HL-60/S4 treated with phorbol 12-myristate 13-acetate at 8.2 ng/mL for 4 days and 3 days (cell line): ENCODE data around the gene NR1H4.
"Not testable (repeated sequence)": the region's sequence is repeated elsewhere in the genome, so short reads cannot be mapped to it uniquely, and the experiment has no call there.

Experiments used
- in situ Hi-C: fragments of 300-500 bp; cut with MboI; formaldehyde crosslinking; loops from 2 replicates; pipeline ENCODE4 v1.15.0; 2022; ENCODE audit warnings: low sequenced_read_pairs

NR1H4 gene

GRCh38 chr12:100565987-100566545 is 92.4 kb downstream of the NR1H4 start:
- in situ Hi-C loops, result no loop called here

DNA sequence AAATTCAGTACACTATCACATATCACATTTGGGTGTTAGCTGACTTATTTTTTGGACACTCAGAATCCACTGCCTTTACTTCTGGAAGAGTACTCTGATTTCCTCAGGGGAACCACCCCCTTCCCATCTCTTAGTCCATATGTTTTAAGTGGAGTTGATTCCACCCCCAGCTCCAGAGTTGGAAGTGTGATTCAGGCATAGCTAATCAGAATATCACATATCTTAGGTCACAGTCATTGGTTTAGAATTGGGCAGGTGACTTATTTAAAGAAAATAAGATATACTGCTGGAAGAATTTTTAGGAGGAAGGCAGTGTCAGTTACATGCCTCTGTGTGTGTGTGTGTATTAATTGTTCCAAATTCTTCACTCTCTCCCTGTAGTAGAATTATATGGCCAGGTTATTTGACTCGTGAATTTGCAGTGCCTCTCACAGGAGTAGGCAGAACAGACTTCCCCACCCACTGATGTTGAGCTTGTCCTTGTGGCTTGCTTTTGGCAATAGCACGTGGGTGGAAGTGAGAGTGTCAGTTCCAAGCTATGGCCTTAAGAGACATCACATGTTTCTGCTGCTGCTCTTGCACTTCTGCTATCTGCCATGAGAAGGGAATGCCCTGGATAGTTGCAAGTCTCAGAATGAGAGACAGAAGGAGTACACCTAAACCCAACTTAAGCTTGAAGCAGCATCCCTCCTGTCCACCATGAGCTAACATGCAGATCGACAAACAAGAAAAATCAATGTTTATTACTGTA is 93.4 kb downstream of the NR1H4 start:
- in situ Hi-C loops, result no loop called here

DNA sequence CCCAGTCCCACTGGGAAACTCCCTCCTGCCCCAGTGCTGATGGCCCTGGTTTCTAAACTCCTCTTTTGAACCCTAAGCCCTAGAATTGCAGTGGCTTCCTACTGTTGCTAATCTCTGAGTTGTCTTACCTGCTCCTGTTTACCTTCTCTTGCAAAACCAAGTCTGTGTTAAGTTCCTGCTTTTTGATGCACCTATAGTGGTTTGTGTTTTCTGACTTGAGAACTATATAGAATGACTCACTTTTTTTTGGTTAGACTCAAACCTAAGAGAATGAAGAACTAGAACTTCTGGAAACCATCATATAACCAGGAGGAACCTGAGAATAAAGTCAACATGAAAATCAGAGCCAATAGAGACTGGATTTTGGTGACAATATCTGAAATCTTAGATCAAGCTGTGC is 94.3 kb downstream of the NR1H4 start:
- in situ Hi-C loops, result no loop called here

- in situ Hi-C loops, result no loop called here
Observed at GRCh38 chr12:100572184-100572583, 98.5 kb downstream of the NR1H4 start.

DNA sequence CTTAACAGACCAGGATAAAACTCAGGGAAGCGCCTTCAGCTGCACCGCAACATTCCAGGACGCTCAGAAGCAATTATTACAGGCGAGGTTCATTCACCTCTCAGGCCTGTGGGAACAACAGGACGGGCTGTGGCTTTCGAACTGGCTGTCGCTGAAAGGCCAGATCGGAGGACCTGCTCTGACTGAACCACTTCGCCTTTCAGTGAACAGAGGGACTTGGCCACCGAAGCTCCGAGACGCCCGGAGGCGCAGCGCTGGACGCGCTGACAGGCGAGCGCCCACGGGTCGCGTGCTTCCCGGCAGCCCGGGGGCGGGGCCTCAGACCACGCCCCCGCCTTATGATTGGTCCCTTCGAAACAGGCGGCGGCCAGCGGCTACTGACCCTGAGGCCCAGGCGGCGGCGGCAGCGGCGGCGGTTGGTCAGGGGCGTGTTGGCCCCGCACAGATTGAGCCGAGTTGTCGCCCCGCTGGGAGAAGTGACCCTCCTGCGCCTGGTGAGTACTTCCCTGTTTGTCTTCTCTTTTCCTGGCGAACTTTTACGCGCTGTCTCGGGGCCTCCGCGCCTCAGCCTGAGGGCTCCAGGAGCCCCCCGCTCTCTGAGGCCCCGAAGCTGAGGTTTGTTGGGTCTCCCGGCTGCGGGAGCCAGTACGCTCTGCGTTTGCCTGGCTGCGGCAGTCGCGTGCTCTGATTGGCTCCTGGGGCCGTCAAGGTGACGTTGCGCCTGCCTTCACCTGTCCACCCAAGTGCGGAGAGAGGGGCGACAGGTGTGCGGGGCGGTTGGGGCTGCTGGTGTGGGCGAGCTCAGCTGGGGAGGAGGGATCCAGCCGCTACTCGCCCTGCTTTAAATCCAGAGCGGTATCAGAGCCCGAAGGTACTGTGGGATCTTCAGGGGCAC is 99.9 kb downstream of the NR1H4 start, which contains the start of gene GAS2L3:
Gene GAS2L3 (plus strand): TSS at position 393 of the 895 bp plus-strand sequence. CDS start 21,221 bp downstream, outside the sequence.
- in situ Hi-C loops, result no loop called here

- in situ Hi-C loops, result no loop called here
Observed at GRCh38 chr12:100574187-100575074, 100.8 kb downstream of the NR1H4 start.

- in situ Hi-C loops, result no loop called here
Observed at GRCh38 chr12:100576331-100577036, 102.8 kb downstream of the NR1H4 start.

DNA sequence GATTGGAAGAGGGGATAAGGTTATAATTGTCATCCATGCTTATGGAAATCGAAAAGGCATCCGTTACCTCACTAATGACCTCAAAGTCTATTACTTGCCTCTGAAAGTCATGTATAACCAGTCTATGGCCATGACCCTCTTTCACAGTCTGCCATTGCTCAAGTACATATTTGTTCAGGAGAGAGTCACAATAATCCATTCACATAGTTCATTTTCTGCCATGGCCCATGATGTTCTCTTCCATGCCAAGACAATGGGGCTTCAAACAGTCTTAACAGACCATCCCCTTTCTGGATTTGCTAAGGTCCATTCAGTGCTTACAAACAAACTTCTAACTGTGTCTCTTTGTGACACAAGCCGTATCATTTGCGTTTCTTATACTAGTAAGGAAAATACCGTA is 105.3 kb downstream of the NR1H4 start:
- in situ Hi-C loops, result no loop called here

DNA sequence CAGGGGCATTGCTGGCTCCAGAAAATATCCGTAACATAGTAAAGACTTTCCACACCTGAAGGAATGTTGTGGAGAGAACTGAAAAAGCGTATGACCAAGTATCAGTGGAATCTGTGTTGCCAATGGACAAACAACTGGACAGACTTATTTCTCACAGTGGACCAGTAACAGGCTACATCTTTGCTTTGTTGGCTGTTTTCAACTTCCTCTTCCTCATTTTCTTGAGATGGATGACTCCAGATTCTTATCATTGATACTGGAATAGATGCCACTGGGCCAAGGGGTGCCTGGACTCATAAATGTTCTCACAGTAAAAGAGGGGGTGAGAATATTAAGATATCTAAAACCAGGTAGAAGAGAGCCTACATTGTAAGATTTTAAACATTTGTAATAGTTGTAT is 106.2 kb downstream of the NR1H4 start:
- in situ Hi-C loops, result no loop called here

DNA sequence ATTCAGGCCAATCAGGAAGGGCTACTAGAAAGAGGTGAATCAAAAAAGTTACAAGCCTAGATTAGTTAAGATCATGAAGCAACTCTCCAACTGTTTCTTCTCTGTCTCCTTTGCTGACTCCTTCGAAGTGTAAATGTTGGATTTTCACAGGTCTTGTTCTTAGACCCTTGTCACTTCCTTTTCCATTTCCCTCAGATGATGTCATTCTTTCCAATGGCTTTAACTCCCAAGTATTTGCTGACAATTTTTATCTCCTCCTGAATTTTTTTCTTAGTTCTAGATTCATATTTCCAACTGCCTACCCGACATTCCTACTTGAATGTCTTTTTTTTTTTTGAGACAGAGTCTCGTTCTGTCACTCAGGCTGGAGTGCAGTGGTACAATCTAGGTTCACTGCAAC is 110.6 kb downstream of the NR1H4 start:
- in situ Hi-C loops, result no loop called here

DNA sequence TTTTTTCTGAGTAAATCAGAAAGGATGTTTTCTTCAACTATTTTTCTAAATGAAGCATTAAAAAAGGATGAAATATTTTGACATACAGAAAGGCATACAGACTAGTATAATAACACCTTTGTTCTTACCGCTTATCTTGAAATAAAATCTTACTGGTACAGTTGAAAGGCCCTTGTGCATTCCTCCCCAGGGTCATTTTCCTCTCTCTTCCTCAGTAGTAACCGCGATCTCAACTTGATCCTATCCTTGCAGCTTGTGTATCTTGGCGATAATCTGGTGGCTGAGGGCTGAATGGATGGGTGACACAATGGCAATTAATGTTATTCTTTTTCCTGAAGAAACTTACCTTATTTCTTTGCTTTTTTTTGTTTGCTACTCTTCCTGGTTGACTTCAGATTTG is 118.3 kb downstream of the NR1H4 start:
- in situ Hi-C loops, result no loop called here

- in situ Hi-C loops, result no loop called here
Observed at GRCh38 chr12:100593490-100593889, 119.8 kb downstream of the NR1H4 start.

DNA sequence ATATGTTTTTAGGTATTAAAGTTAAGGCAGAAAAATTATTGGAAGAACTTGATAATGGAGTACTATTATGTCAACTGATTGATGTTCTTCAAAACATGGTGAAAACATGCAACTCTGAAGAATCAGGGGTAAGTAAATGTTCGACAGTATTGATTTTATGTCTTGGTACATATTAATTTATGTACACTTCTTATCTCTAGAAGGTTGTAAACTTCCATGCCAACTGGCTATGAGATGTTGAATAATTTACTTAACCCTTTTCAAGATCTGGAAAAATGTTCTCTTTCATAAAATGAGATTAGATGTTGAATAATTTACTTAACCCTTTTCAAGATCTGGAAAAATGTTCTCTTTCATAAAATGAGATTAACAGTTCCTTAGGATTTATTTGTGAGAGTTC is 128.0 kb downstream of the NR1H4 start:
- in situ Hi-C loops, result no loop called here

- in situ Hi-C loops, result not testable (repeated sequence)
Observed at GRCh38 chr12:100602997-100603396, 129.3 kb downstream of the NR1H4 start.

DNA sequence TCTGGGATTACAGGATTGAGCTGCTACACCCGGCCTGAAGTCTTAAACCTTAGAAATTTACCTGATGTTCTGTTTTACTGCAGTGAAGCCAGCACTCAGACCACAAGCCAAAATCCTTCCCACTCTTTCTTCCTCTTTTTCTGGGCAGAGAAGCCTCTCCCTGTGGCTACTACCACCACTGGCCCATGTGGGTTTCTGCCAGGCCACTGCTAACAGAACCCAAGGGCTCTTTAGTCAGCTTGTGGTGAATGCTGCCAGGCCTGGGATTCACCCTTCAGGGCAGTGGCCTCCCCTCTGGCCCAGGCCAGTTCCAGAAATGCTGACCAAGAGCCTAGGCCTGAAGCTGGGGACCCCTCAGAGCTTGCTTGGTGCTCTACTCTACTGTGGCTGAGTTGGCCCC is 135.1 kb downstream of the NR1H4 start:
- in situ Hi-C loops, result no loop called here

DNA sequence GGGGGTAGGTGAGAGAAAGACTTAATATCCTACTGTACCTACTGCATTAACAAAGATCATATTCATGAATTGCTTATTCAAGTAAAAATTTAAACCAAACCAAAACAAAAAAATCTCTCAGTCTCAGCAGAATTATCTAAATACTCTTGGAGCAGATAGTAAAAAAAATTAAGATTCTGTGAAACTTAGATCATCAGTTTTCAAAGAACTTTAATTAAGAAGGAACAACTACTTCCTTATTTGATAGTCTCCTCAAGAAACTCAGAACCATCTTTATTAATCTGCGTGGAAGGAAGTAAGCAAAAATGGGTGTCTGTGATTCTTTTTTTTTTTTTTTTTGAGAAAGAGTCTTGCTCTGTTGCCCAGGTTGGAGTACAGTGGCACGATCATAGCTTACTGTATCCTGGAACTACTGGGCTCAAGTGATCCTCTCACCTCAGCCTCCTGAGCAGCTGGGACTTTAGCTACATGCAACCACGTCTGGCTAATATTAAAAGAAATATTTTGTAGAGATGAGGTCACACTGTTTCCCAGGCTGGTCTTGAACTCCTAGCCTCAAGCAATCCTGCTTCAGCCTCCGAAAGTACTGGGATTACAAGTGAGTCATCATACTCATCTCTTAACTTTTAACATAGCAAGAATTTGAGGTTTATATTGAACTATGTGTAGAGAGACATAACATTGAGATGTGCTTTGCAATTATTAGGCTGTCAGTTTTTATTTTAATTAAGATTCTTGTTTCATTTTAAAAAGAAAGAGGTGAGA is 137.2 kb downstream of the NR1H4 start:
- in situ Hi-C loops, result no loop called here

DNA sequence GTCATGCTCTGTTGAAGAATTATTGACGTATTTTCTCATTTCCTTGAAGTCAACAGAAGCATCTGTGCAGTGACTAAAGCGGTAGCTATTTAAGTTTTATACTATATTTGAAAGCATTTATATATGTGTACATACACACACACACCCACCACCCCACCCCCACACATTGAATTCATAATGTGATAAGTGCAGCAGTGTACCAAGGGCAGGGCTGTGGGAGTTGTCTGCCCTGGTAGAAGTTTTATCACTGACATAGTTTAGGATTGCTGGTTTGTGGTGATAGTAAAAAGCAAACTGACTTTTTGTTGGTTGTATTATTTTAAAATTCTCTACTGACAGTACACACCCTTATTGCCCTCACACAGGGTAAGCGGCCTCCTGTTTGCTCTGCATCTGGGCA is 138.9 kb downstream of the NR1H4 start:
- in situ Hi-C loops, result no loop called here
